Testis (tissue), 3 donors: Measurements from ENCODE around the gene VSNL1. TPM values are rescaled to one million over a fixed set of nuclear protein-coding genes. Genes with fewer than 3 reads are reported as not detected.

ENCODE experiments used
- DNase-seq: peaks from one replicate; pipeline ENCODE4 v3.0.0-alpha.2; 2019
- H3K27ac ChIP-seq, 2 donors: fragments of 200-600 bp; sonication (generic); one replicate each; pipeline ENCODE4 v1.5.1; 2019
- H3K27me3 ChIP-seq: fragments of 200-600 bp; sonication (generic); one replicate; pipeline ENCODE4 v1.5.1; 2019
- H3K36me3 ChIP-seq: fragments of 200-600 bp; sonication (generic); one replicate; pipeline ENCODE4 v1.5.1; 2017; ENCODE audit warnings: low read depth; ENCODE audit errors: missing control alignments
- H3K4me1 ChIP-seq: fragments of 200-600 bp; sonication (generic); one replicate; pipeline ENCODE4 v1.5.1; 2019
- H3K4me3 ChIP-seq, 2 donors: fragments of 200-600 bp; sonication (generic); one replicate each; pipeline ENCODE4 v1.5.1; 2017 to 2019
- H3K9me3 ChIP-seq: fragments of 200-600 bp; sonication (generic); one replicate; pipeline ENCODE4 v1.5.1; 2017
- CTCF ChIP-seq, 3 experiments: fragments of 450-650 bp in 2 of 3; fragments of 200-600 bp in 1 of 3; sonication (generic) in 1 of 3; IDR thresholded peaks; one replicate each; pipeline ENCODE4 v1.5.1; 2016 to 2019; ENCODE audit warnings: antibody characterized with exemption in 3 of 3, mild to moderate bottlenecking in 2 of 3, moderate library complexity in 1 of 3
- POLR2A ChIP-seq: fragments of 450-650 bp; IDR thresholded peaks from one replicate; pipeline ENCODE4 v1.6.1; 2017; ENCODE audit warnings: antibody characterized with exemption, mild to moderate bottlenecking, moderate library complexity
- WGBS, 2 donors: methylation state at CpG; one replicate each; pipeline ENCODE4 v1.1.5; 2018; 5-methylcytosine and 5-hydroxymethylcytosine counted together
- intact Hi-C: fragments of 100-400 bp; cut with DNase I; formaldehyde crosslinking; loops from one replicate; pipeline ENCODE4 v1.15.1; 2023; ENCODE audit warnings: low total_unique reads
- polyA plus RNA-seq: library from polyadenylated mRNA; stranded (reverse); fragments of 350-450 nt; fragmentation: Illumina TruSeq; extraction: RNeasy Lipid Tissue Mini Kit (QIAGEN cat#74804); gene quantifications from one replicate; pipeline ENCODE4 v1.2.3, GENCODE V29; 2014; ENCODE audit warnings: low read depth, low replicate concordance; ENCODE audit not compliant: insufficient read depth
- total RNA-seq, 2 donors: library from RNA; depleted of rRNA; stranded (reverse); fragments of >200 nt; gene quantifications; one replicate each; pipeline ENCODE4 v1.2.3, GENCODE V29; 2016

The VSNL1 gene
- total and polyA plus RNA-seq, 3 donors from 2014 or later, result 0.46 to 1.8 (median 1.4) TPM

- H3K4me1 ChIP-seq, result no peaks in the 10 kb centered on the region
- WGBS, 2 donors, result 78 to 90% methylated on average over 2 of the region's 2 CpGs
- no peaks in the 10 kb centered on the region for H3K36me3 ChIP-seq
- no peak for DNase-seq
- TF ChIP-seq POLR2A (no peak), CTCF (IDR thresholded peaks at IDR 0.05) (no peak)
- no peaks in the 10 kb centered on the region for H3K27me3 ChIP-seq
- no peak overlapping the region for H3K27ac ChIP-seq
- intact Hi-C loops, result no loop called here
- H3K4me3 ChIP-seq, result no peak overlapping the region
- no peaks in the 10 kb centered on the region for H3K9me3 ChIP-seq
These were observed 52.9 kb downstream of the VSNL1 start for GRCh38 chr2:17593445-17593840.

DNA sequence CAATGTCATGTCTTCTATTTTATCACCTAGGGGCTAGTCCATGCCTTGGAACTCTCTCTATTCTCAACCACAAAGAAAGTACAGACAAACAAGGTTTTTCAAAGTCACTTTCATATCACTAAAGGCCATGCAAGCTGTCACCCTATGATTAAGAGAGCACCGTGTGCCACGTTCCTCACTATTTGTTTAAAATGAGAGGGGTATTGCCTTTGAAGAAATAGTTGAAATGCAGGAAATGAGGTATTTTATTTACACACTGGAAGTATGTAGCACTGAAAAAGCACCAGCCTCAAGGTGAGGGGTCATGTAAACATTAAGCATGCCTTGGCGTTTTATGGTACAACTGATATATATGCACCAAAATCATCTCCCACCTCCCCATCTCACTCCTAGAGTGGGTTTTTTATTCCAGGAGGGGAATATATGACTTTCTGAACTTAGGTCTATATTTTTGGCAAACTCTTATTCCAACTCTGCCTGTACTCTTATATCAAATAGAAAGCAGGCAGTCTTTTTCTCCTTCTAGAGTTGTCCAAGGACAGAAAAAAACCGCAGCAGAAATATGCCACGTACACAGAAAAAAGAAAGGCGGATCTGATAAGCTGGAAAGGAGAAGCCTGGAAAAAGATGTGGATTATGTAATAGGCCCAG is 53.5 kb downstream of the VSNL1 start:
- no peak for DNase-seq
- Histone ChIP-seq H3K4me1 (no peaks in the 10 kb centered on the region), H3K27ac (no peak overlapping the region), H3K27me3 (no peaks in the 10 kb centered on the region), H3K4me3 (no peak overlapping the region), H3K36me3 (no peaks in the 10 kb centered on the region), H3K9me3 (no peaks in the 10 kb centered on the region)
- WGBS, 2 donors, result 49% methylated on average over 6 of the region's 6 CpGs
- intact Hi-C loops, result no loop called here
- TF ChIP-seq POLR2A (no peak), CTCF (IDR thresholded peaks at IDR 0.05) (no peak)

GRCh38 chr2:17594533-17595401 is 54.3 kb downstream of the VSNL1 start:
- WGBS, 2 donors, result 53 to 67% methylated on average over 7 of the region's 7 CpGs
- H3K4me1 ChIP-seq, result no peaks in the 10 kb centered on the region
- H3K4me3 ChIP-seq, result no peak overlapping the region
- H3K36me3 ChIP-seq, result no peaks in the 10 kb centered on the region
- H3K27ac ChIP-seq, result no peak overlapping the region
- intact Hi-C loops, result no loop called here
- no peak for DNase-seq
- TF ChIP-seq POLR2A (no peak), CTCF (IDR thresholded peaks at IDR 0.05) (no peak)
- no peaks in the 10 kb centered on the region for H3K27me3 ChIP-seq
- no peaks in the 10 kb centered on the region for H3K9me3 ChIP-seq

DNA sequence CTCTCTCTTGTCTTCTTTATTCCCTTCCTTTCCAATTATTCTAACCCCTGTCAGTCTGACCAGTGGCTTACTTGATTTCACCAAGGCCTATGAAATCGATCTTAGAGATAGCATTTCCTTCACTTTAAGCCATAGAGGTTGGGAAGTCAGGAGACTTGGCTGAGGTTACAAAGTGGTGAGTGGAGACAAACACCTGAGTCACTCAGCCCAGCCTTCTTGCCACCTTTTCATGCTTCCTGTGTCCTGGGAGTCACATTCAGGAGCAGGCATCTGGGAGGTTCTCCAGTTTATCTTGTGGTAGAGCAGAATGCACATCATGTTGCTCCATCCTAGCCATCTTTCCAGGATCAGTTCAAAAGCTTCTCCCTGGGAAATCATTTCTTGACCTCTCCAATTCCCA is 59.1 kb downstream of the VSNL1 start:
- no peak overlapping the region for H3K4me3 ChIP-seq
- H3K27me3 ChIP-seq, result no peaks in the 10 kb centered on the region
- 86 to 89% methylated on average over 1 of the region's 1 CpG for WGBS, 2 donors
- no peak overlapping the region for H3K27ac ChIP-seq
- no peak for DNase-seq
- TF ChIP-seq POLR2A (no peak), CTCF (IDR thresholded peaks at IDR 0.05) (no peak)
- H3K36me3 ChIP-seq, result no peaks in the 10 kb centered on the region
- no peaks in the 10 kb centered on the region for H3K4me1 ChIP-seq
- intact Hi-C loops, result no loop called here
- H3K9me3 ChIP-seq, result no peaks in the 10 kb centered on the region
